Activated B cell treated with CpG ODN at 0.5 μM for 24 hours (primary cell): ENCODE measurements around the gene AMPD1. TPM values are rescaled to one million over a fixed set of nuclear protein-coding genes. Genes with fewer than 3 reads are reported as not detected.

Source experiments
- ATAC-seq: fragments of 200-7000 bp; cut with Tn5 transposase; one replicate; pipeline ENCODE4 v1.10.0; 2021; ENCODE audit warnings: low read depth, mild to moderate bottlenecking, moderate library complexity
- CTCF ChIA-PET: fragments of 350-600 bp; sonication (Branson Sonifier 250); formaldehyde crosslinking; loops from one replicate; lab custom pipeline; 2021; ENCODE audit warnings: antibody characterized with exemption; lab: Charles Lee
- POLR2A ChIA-PET: fragments of 350-600 bp; sonication (Branson Sonifier 250); formaldehyde crosslinking; loops from one replicate; lab custom pipeline; 2021; ENCODE audit warnings: antibody characterized with exemption; lab: Charles Lee
- DNase-seq: peaks from one replicate; pipeline ENCODE4 v3.0.0; 2022
- H3K27ac Mint-ChIP-seq: one replicate; pipeline ENCODE4 v1.8.0; 2020; ENCODE audit warnings: mixed read lengths
- H3K27me3 Mint-ChIP-seq: one replicate; pipeline ENCODE4 v1.8.0; 2021; ENCODE audit warnings: mixed read lengths
- H3K36me3 Mint-ChIP-seq: one replicate; pipeline ENCODE4 v1.8.0; 2021; ENCODE audit warnings: low read depth, mixed read lengths
- H3K4me1 Mint-ChIP-seq: one replicate; pipeline ENCODE4 v1.8.0; 2021; ENCODE audit warnings: mixed read lengths
- H3K4me3 Mint-ChIP-seq: one replicate; pipeline ENCODE4 v1.8.0; 2020; ENCODE audit warnings: mild to moderate bottlenecking, mixed read lengths
- H3K9me3 Mint-ChIP-seq: one replicate; pipeline ENCODE4 v1.8.0; 2020; ENCODE audit warnings: mixed read lengths
- CTCF ChIP-seq: fragments of 200-600 bp; IDR thresholded peaks from one replicate; pipeline ENCODE4 v1.8.0; 2022; ENCODE audit warnings: antibody characterized with exemption, mild to moderate bottlenecking
- intact Hi-C: fragments of 100-400 bp; cut with micrococcal nuclease; formaldehyde crosslinking; loops from one replicate; pipeline ENCODE4 v1.15.1; 2024
- total RNA-seq: library from RNA; stranded (reverse); gene quantifications from 2 replicates; pipeline ENCODE4 v1.2.3, GENCODE V29; 2022

AMPD1 gene
- total RNA-seq, 1 donor from 2014 or later = not detected

GRCh38 chr1:114666954-114667353 lies 28.4 kb downstream of the AMPD1 start:
- H3K36me3 Mint-ChIP-seq = peaks cover 2% of the 10 kb centered on the region
- intact Hi-C loops = no loop called here

DNA sequence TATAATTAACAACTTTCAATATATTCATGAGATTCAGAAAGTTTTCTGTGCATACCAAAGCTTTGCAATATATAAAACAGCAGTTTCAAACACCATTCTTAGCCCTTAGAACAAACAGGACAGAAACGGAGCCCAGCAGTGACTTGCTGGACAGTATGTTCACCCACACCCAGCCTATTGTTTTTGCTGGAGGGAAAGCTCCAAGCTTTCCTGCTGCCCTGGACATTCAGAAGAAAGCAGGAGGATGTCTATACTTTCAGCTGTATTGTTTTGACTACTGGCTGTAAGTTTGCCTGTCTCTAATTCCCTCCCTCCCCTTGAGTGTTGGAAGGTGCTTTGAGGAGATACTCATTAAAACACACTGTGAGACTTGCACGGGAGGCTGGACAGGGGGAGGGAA lies 35.1 kb downstream of the AMPD1 start:
- no peak overlapping the region for H3K27ac Mint-ChIP-seq
- H3K4me1 Mint-ChIP-seq = no peaks in the 10 kb centered on the region
- H3K36me3 Mint-ChIP-seq = no peaks in the 10 kb centered on the region
- DNase-seq (no peak), ATAC-seq (no peak)
- H3K9me3 Mint-ChIP-seq = no peaks in the 10 kb centered on the region
- POLR2A ChIA-PET = interaction anchor here (0.6 kb wide), 1 partner anchor 57 kb away, joined by 3 read pairs; no protein-coding TSS in a partner anchor
- H3K4me3 Mint-ChIP-seq = no peak overlapping the region
- no peak for TF ChIP-seq CTCF
- H3K27me3 Mint-ChIP-seq = peaks cover 10% of the 10 kb centered on the region
- intact Hi-C loops = no loop called here
- CTCF ChIA-PET = no interaction called here

More at GRCh38 chr1:114666954-114667353, 28.4 kb downstream of the AMPD1 start:
- Mint-ChIP-seq H3K27ac (no peak overlapping the region), H3K9me3 (no peaks in the 10 kb centered on the region), H3K4me3 (no peak overlapping the region), H3K4me1 (peaks cover 10% of the 10 kb centered on the region), H3K27me3 (peaks cover 20% of the 10 kb centered on the region)
- ChIA-PET CTCF (no interaction called here), POLR2A (no interaction called here)
- DNase-seq = no peak
- ATAC-seq = no peak
- no peak for TF ChIP-seq CTCF

DNA sequence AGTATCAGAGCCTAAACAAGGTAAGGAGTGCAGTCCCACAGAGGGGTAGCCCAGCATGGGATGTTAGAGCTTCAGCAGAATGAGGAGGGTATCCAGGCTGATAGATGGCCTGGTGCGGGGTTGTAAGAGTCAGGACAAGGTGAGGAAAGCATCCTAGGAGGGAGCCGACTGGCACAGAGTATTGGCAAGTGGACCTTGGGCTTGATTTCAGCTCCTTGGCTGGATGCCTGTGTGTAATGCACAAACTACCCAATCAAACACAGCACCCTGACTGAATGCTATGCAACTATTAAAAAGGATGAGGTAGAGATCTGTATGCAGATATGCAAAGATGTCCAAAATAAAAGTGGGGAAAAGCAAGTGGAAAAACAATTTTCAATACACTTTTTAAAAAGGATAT lies 43.5 kb downstream of the AMPD1 start:
- no peaks in the 10 kb centered on the region for H3K9me3 Mint-ChIP-seq
- no peaks in the 10 kb centered on the region for H3K4me1 Mint-ChIP-seq
- CTCF ChIA-PET = no interaction called here
- intact Hi-C loops = no loop called here
- no peak overlapping the region for H3K27ac Mint-ChIP-seq
- no peaks in the 10 kb centered on the region for H3K36me3 Mint-ChIP-seq
- ATAC-seq = no peak
- H3K27me3 Mint-ChIP-seq = peaks cover 4% of the 10 kb centered on the region
- H3K4me3 Mint-ChIP-seq = no peak overlapping the region
- DNase-seq = no peak
- POLR2A ChIA-PET = no interaction called here
- TF ChIP-seq CTCF = no peak

- H3K36me3 Mint-ChIP-seq = no peaks in the 10 kb centered on the region
- DNase-seq (no peak), ATAC-seq (no peak)
- H3K4me3 Mint-ChIP-seq = no peak overlapping the region
- POLR2A ChIA-PET = no interaction called here
- peaks cover 4% of the 10 kb centered on the region for H3K27me3 Mint-ChIP-seq
- CTCF ChIA-PET = no interaction called here
- no peaks in the 10 kb centered on the region for H3K9me3 Mint-ChIP-seq
- no peaks in the 10 kb centered on the region for H3K4me1 Mint-ChIP-seq
- intact Hi-C loops = no loop called here
- H3K27ac Mint-ChIP-seq = no peak overlapping the region
- no peak for TF ChIP-seq CTCF
These were observed 46.8 kb downstream of the AMPD1 start for GRCh38 chr1:114648503-114648902.

DNA sequence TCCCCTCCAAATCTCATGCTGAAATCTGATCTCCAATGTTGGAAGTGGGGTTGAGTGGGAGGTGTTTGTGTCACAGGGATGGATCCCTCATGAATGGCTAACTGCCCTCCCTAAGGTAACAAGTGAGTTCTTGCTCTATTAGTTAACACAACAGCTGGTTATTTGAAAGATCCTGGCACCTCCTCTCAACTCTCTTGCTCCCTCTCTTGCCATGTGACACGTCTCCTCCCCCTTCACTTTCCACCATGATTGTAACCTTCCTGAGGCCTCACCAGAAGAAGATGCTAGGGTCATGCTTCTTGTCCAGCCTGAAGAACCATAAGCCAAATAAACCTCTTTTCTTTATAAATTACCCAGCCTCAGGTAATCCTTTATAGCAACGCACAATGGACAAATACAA lies 54.0 kb downstream of the AMPD1 start:
- Mint-ChIP-seq H3K4me1 (no peaks in the 10 kb centered on the region), H3K9me3 (no peaks in the 10 kb centered on the region), H3K27ac (no peak overlapping the region), H3K27me3 (peaks cover 2% of the 10 kb centered on the region), H3K36me3 (no peaks in the 10 kb centered on the region), H3K4me3 (no peak overlapping the region)
- ChIA-PET CTCF (no interaction called here), POLR2A (no interaction called here)
- intact Hi-C loops = no loop called here
- TF ChIP-seq CTCF = no peak
- DNase-seq = no peak
- no peak for ATAC-seq
